ENCODE measurements around the gene EYA2.

- TF ChIP-seq CTCF (IDR thresholded peaks at IDR 0.05) (no peak), POLR2A (IDR thresholded peaks at IDR 0.05) (no peak)
These were observed 309.6 kb downstream of the EYA2 start for GRCh38 chr20:47204008-47204849.
